Measurements from ENCODE around the gene VPS35L.

The VPS35L gene

GRCh38 chr16:19691161-19691711 is 135.7 kb downstream of the VPS35L start:
- DNase-seq (ENCODE audit: low read depth): no peak
- TF ChIP-seq CTCF (conservative IDR thresholded peaks at IDR 0.05; ENCODE audit: control insufficient read depth, insufficient read depth, low read depth, low read length): no peak
- H3K4me3 ChIP-seq (ENCODE audit: control insufficient read depth, low read depth, low read length): no peak overlapping the region

GRCh38 chr16:19694989-19695388 is 139.5 kb downstream of the VPS35L start:
- peak; percentile 19 for DNase-seq (ENCODE audit: low read depth)
- no peak for TF ChIP-seq CTCF (conservative IDR thresholded peaks at IDR 0.05; ENCODE audit: control insufficient read depth, insufficient read depth, low read depth, low read length)
- no peak overlapping the region for H3K4me3 ChIP-seq (ENCODE audit: control insufficient read depth, low read depth, low read length)

GRCh38 chr16:19696328-19696727 is 140.8 kb downstream of the VPS35L start:
- TF ChIP-seq CTCF (conservative IDR thresholded peaks at IDR 0.05; ENCODE audit: control insufficient read depth, insufficient read depth, low read depth, low read length): no peak
- DNase-seq (ENCODE audit: low read depth): peak; percentile 92
- no peak overlapping the region for H3K4me3 ChIP-seq (ENCODE audit: control insufficient read depth, low read depth, low read length)

- TF ChIP-seq CTCF (conservative IDR thresholded peaks at IDR 0.05; ENCODE audit: control insufficient read depth, insufficient read depth, low read depth, low read length): no peak
- DNase-seq (ENCODE audit: low read depth): no peak
- H3K4me3 ChIP-seq (ENCODE audit: control insufficient read depth, low read depth, low read length): no peak overlapping the region
These were observed 141.5 kb downstream of the VPS35L start for GRCh38 chr16:19696961-19697360.

- DNase-seq (ENCODE audit: low read depth): no peak
- no peak for TF ChIP-seq CTCF (conservative IDR thresholded peaks at IDR 0.05; ENCODE audit: control insufficient read depth, insufficient read depth, low read depth, low read length)
- no peak overlapping the region for H3K4me3 ChIP-seq (ENCODE audit: control insufficient read depth, low read depth, low read length)
These were observed 142.3 kb downstream of the VPS35L start for GRCh38 chr16:19697756-19698318.

GRCh38 chr16:19698480-19699465 is 143.3 kb downstream of the VPS35L start:
- H3K4me3 ChIP-seq (ENCODE audit: control insufficient read depth, low read depth, low read length): no peak overlapping the region
- TF ChIP-seq CTCF (conservative IDR thresholded peaks at IDR 0.05; ENCODE audit: control insufficient read depth, insufficient read depth, low read depth, low read length): no peak
- DNase-seq (ENCODE audit: low read depth): peak; percentile 68
